Measurements from ENCODE around the gene ATP2B2. TPM values are rescaled to one million over a fixed set of nuclear protein-coding genes. Genes with fewer than 3 reads are reported as not detected.

ATP2B2 gene
- total RNA-seq, 2 donors from 2014 or later, result 0.14 to 0.74 TPM

DNA sequence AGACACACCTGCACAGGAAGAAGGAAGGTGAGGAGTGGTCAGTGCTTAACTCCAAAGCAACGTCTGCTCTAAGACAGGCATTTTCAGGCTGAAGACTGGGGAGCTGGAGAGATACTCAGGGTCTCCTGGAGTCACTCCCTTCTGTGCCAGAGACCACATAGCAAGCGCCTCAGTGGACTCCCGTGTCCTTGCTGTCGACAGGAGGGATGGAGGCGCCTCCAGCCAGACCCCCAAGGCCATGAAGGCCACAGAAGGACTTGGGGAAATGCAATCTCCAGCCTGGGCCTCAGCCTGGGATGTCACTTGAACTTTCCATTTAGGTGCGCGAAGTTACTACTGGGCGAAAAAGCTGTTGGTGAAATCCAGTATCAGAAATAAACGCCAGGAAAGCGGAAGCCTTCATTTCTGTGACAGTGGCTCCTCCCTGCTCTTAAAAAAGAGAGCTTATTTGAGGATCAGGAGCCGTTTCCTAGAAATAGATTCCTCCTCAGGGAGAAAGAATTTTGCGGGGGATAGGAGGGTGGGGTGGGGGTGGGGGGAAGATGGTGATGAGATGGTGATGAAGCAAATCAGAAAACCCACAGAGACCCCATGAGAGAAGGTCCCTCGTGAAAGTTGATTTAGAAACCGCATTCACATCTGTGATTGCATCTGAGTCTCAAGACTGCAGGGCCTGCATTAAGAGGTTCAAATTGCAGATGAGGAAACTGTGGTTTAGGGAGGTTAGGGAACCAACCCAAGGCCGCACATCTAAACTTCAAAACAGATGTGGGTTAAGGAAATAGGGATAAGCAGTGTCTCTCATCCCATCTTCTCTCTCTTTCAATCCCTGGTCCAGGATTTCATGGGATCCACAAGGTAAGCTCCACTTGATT is 78.8 kb downstream of the ATP2B2 start:
- no peak for DNase-seq (ENCODE audit: low spot score)
- no peak overlapping the region for H3K27ac ChIP-seq
- no peaks in the 10 kb centered on the region for H3K9me3 ChIP-seq
- intact Hi-C loops (cut with DNase I), result no loop called here
- H3K4me3 ChIP-seq, result no peak overlapping the region
- no peaks in the 10 kb centered on the region for H3K4me1 ChIP-seq (replicated peaks)
- H3K36me3 ChIP-seq, result no peaks in the 10 kb centered on the region
- 77% methylated on average over 15 of the region's 15 CpGs for WGBS
- no peaks in the 10 kb centered on the region for H3K27me3 ChIP-seq (replicated peaks; ENCODE audit: insufficient read depth)
- TF ChIP-seq POLR2A (IDR thresholded peaks at IDR 0.05), result no peak
- TF ChIP-seq, protein P1, sequence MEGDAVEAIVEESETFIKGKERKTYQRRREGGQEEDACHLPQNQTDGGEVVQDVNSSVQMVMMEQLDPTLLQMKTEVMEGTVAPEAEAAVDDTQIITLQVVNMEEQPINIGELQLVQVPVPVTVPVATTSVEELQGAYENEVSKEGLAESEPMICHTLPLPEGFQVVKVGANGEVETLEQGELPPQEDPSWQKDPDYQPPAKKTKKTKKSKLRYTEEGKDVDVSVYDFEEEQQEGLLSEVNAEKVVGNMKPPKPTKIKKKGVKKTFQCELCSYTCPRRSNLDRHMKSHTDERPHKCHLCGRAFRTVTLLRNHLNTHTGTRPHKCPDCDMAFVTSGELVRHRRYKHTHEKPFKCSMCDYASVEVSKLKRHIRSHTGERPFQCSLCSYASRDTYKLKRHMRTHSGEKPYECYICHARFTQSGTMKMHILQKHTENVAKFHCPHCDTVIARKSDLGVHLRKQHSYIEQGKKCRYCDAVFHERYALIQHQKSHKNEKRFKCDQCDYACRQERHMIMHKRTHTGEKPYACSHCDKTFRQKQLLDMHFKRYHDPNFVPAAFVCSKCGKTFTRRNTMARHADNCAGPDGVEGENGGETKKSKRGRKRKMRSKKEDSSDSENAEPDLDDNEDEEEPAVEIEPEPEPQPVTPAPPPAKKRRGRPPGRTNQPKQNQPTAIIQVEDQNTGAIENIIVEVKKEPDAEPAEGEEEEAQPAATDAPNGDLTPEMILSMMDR (IDR thresholded peaks at IDR 0.05), result no peak
- TF ChIP-seq POLR2AphosphoS5 (IDR thresholded peaks at IDR 0.05), result no peak

- intact Hi-C loops (cut with DNase I), result no loop called here
- no peaks in the 10 kb centered on the region for H3K27me3 ChIP-seq (replicated peaks; ENCODE audit: insufficient read depth)
- no peak for DNase-seq (ENCODE audit: low spot score)
- H3K4me1 ChIP-seq (replicated peaks), result no peaks in the 10 kb centered on the region
- TF ChIP-seq POLR2AphosphoS5 (IDR thresholded peaks at IDR 0.05), result no peak
- TF ChIP-seq, protein P1 (IDR thresholded peaks at IDR 0.05), result no peak
- TF ChIP-seq POLR2A (IDR thresholded peaks at IDR 0.05), result no peak
- H3K36me3 ChIP-seq, result no peaks in the 10 kb centered on the region
- H3K27ac ChIP-seq, result no peak overlapping the region
- 82% methylated on average over 14 of the region's 14 CpGs for WGBS
- H3K4me3 ChIP-seq, result no peak overlapping the region
- no peaks in the 10 kb centered on the region for H3K9me3 ChIP-seq
These were observed 82.1 kb downstream of the ATP2B2 start for GRCh38 chr3:10423171-10423882.

GRCh38 chr3:10421996-10422395 is 83.4 kb downstream of the ATP2B2 start:
- WGBS, result 76% methylated on average over 3 of the region's 5 CpGs
- no peak for DNase-seq (ENCODE audit: low spot score)

GRCh38 chr3:10420745-10421475 is 84.5 kb downstream of the ATP2B2 start:
- H3K4me1 ChIP-seq (replicated peaks), result no peaks in the 10 kb centered on the region
- no peak overlapping the region for H3K4me3 ChIP-seq
- intact Hi-C loops (cut with DNase I), result no loop called here
- H3K9me3 ChIP-seq, result no peaks in the 10 kb centered on the region
- no peak for TF ChIP-seq POLR2A (IDR thresholded peaks at IDR 0.05)
- TF ChIP-seq, protein P1 (IDR thresholded peaks at IDR 0.05), result no peak
- TF ChIP-seq POLR2AphosphoS5 (IDR thresholded peaks at IDR 0.05), result no peak
- no peaks in the 10 kb centered on the region for H3K27me3 ChIP-seq (replicated peaks; ENCODE audit: insufficient read depth)
- no peaks in the 10 kb centered on the region for H3K36me3 ChIP-seq
- H3K27ac ChIP-seq, result no peak overlapping the region
- 87% methylated on average over 6 of the region's 6 CpGs for WGBS
- no peak for DNase-seq (ENCODE audit: low spot score)

More at GRCh38 chr3:10421996-10422395, 83.4 kb downstream of the ATP2B2 start:
- Histone ChIP-seq H3K27ac (no peak overlapping the region), H3K9me3 (no peaks in the 10 kb centered on the region), H3K27me3 (replicated peaks; ENCODE audit: insufficient read depth) (no peaks in the 10 kb centered on the region), H3K4me1 (replicated peaks) (no peaks in the 10 kb centered on the region), H3K36me3 (no peaks in the 10 kb centered on the region), H3K4me3 (no peak overlapping the region)
- intact Hi-C loops (cut with DNase I), result no loop called here
- TF ChIP-seq POLR2A (IDR thresholded peaks at IDR 0.05) (no peak), POLR2AphosphoS5 (IDR thresholded peaks at IDR 0.05) (no peak)
- TF ChIP-seq, protein P1 (IDR thresholded peaks at IDR 0.05), result no peak
